Gastrocnemius medialis (tissue), 4 donors: ENCODE data around the gene KCNQ1. TPM values are rescaled to one million over a fixed set of nuclear protein-coding genes. Genes with fewer than 3 reads are reported as not detected.

Experiments used
- ATAC-seq, 2 donors: fragments of 150-250 bp; one replicate each; pipeline ENCODE4 v1.9.1; 2016
- DNase-seq, 2 donors: peaks; one replicate each; pipeline ENCODE4 v3.0.0-alpha.2; 2019
- H3K27ac ChIP-seq, 4 donors: fragments of 200-600 bp; sonication (generic); 1 replicate in 1 of 4; 2 replicates in 3 of 4; pipeline ENCODE4 v1.5.1; 2016 to 2018; ENCODE audit warnings: mild to moderate bottlenecking in 2 of 4, moderate library complexity in 1 of 4
- H3K27me3 ChIP-seq, 3 donors: fragments of 200-600 bp; sonication (generic) in 2 of 3; 1 replicate in 1 of 3; 2 replicates in 2 of 3; pipeline versions ENCODE4 v1.5.1 to v1.6.0; 2016 to 2019; ENCODE audit warnings: mild to moderate bottlenecking in 1 of 3, moderate library complexity in 1 of 3
- H3K36me3 ChIP-seq, 2 donors: fragments of 200-600 bp; sonication (generic) in 1 of 2; one replicate each; pipeline ENCODE4 v1.5.1; 2017 to 2018
- H3K4me1 ChIP-seq, 2 donors: fragments of 200-600 bp; sonication (generic) in 1 of 2; one replicate each; pipeline ENCODE4 v1.5.1; 2016 to 2017; ENCODE audit warnings: mild to moderate bottlenecking in 2 of 2
- H3K4me3 ChIP-seq, 4 donors: fragments of 200-600 bp; sonication (generic) in 3 of 4; 1 replicate in 1 of 4; 2 replicates in 3 of 4; pipeline ENCODE4 v1.5.1; 2016 to 2019; ENCODE audit warnings: mild to moderate bottlenecking in 2 of 4
- H3K9me3 ChIP-seq, 3 donors: fragments of 200-600 bp; sonication (generic) in 2 of 3; 1 replicate in 1 of 3; 2 replicates in 2 of 3; pipeline ENCODE4 v1.5.1; 2016 to 2019
- CTCF ChIP-seq, 5 experiments: fragments of 450-650 bp in 3 of 5; fragments of 200-600 bp in 2 of 5; sonication (generic) in 2 of 5; IDR thresholded peaks in 4 of 5; conservative IDR thresholded peaks in 1 of 5; 1 replicate in 4 of 5; 2 replicates in 1 of 5; pipeline ENCODE4 v1.5.1; 2016 to 2019; ENCODE audit warnings: antibody characterized with exemption in 5 of 5, mild to moderate bottlenecking in 3 of 5, moderate library complexity in 3 of 5
- POLR2A ChIP-seq, 2 donors: fragments of 450-650 bp; IDR thresholded peaks; one replicate each; pipeline ENCODE4 v1.6.1; 2017; ENCODE audit warnings: antibody characterized with exemption in 2 of 2, mild to moderate bottlenecking in 2 of 2, moderate library complexity in 2 of 2
- in situ Hi-C, 4 donors: fragments of 200-750 bp; cut with MboI; loops; one replicate each; pipeline versions ENCODE4 v1.15.0 to v1.8.0; 2017; ENCODE audit warnings: low sequenced_read_pairs in 4 of 4
- intact Hi-C: fragments of 100-400 bp; cut with DNase I; formaldehyde crosslinking; loops from one replicate; pipeline ENCODE4 v1.15.1; 2023; ENCODE audit warnings: low total_unique reads
- total RNA-seq, 4 donors: library from RNA; depleted of rRNA; stranded (reverse); fragments of >200 nt; gene quantifications; one replicate each; pipeline versions ENCODE4 v1.1.0 to v1.2.3, GENCODE V29; 2016

Gene KCNQ1
- total RNA-seq, 4 donors from 2014 or later, result 0.15 to 1.00 (median 0.67) TPM

DNA sequence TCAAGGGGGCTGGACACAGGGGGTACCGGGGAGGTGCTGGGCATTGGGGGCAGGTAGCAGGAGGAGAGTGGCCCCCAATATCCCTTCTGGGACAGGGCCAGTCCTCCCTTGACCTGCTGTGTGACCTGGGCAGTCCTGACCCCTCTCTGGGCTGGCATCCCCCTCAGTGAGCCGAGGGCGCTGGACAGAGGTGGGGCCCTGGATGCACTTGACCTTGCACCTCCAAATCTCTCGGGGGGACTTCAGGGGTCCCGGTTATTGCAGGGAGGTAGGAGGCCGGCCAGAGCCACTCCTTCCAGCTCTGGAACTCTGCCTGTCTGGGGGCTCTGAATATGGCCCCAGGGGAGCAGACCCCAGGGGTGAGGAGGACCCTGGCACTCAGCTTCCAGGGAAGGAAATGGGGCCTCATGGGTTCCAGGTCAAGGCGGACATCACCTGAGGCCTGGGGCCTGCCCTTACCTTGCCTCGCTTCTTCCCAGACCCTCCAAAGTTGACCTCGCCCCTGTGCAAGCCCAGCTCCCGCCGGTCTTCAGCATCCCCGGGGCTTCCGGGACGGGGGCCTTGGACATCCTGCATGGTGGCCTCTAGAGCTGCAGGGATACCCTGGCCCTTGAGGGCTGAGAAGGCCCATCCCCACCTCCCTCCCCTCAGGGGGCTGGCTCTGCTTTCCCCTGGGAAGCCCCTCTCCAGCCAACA is 22.2 kb upstream of the KCNQ1 start:
- no peaks in the 10 kb centered on the region for H3K36me3 ChIP-seq
- H3K27me3 ChIP-seq, result no peaks in the 10 kb centered on the region
- no peak for ATAC-seq
- TF ChIP-seq POLR2A (IDR thresholded peaks at IDR 0.05) (no peak), CTCF (IDR thresholded peaks at IDR 0.05 in 4 of 5, conservative IDR thresholded peaks at IDR 0.05 in 1 of 5) (no peak)
- H3K9me3 ChIP-seq, result no peaks in the 10 kb centered on the region
- H3K27ac ChIP-seq, result no peak overlapping the region
- no peak for DNase-seq
- in situ Hi-C loops (loop anchor here (10.0 to 25.0 kb wide), 6 partner anchors 108 to 472 kb away; no protein-coding TSS in a partner anchor), intact Hi-C loops (no loop called here)
- H3K4me3 ChIP-seq, result no peak overlapping the region
- no peaks in the 10 kb centered on the region for H3K4me1 ChIP-seq

GRCh38 chr11:2423157-2424025 is 21.4 kb upstream of the KCNQ1 start:
- in situ Hi-C loops, result loop anchor here (10.0 to 25.0 kb wide), 6 partner anchors 109 to 471 kb away; no protein-coding TSS in a partner anchor
- Histone ChIP-seq H3K4me1 (no peaks in the 10 kb centered on the region), H3K4me3 (no peak overlapping the region), H3K27me3 (no peaks in the 10 kb centered on the region), H3K9me3 (no peaks in the 10 kb centered on the region), H3K27ac (no peak overlapping the region), H3K36me3 (no peaks in the 10 kb centered on the region)
- no peak for ATAC-seq
- intact Hi-C loops, result no loop called here
- no peak for DNase-seq
- no peak for TF ChIP-seq CTCF (IDR thresholded peaks at IDR 0.05 in 4 of 5, conservative IDR thresholded peaks at IDR 0.05 in 1 of 5)

GRCh38 chr11:2424811-2425495 is 19.9 kb upstream of the KCNQ1 start:
- ATAC-seq (no peak), DNase-seq (no peak)
- no peaks in the 10 kb centered on the region for H3K9me3 ChIP-seq
- H3K4me3 ChIP-seq, result no peak overlapping the region
- no peak overlapping the region for H3K27ac ChIP-seq
- H3K4me1 ChIP-seq, result no peaks in the 10 kb centered on the region
- in situ Hi-C loops (loop anchor here (5.0 to 25.0 kb wide), 9 partner anchors 107 to 470 kb away; partner anchors contain the start of gene CDKN1C (in 1 of the 4)), intact Hi-C loops (no loop called here)
- no peaks in the 10 kb centered on the region for H3K27me3 ChIP-seq
- no peak for TF ChIP-seq POLR2A (IDR thresholded peaks at IDR 0.05)
- no peak for TF ChIP-seq CTCF (IDR thresholded peaks at IDR 0.05 in 4 of 5, conservative IDR thresholded peaks at IDR 0.05 in 1 of 5)
- no peaks in the 10 kb centered on the region for H3K36me3 ChIP-seq

DNA sequence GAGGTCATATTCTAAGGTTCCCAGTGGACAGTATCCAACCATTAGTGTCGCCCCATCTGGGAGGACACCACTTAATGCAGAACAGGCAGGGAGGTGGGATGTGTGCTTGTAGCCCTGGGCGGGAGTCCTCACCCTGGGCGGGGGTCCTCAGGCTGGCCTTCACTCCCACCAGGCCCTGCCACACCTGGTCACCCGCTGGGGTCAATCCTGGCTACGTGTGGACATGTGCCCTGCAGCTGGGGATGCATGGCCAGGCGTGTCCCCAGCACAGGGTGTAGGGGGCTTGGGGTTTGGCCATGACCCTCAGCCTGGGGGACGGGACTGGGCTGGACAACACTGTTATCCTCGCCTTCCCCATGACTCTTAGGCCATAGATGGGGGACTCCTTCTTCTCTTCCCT is 19.3 kb upstream of the KCNQ1 start:
- no peaks in the 10 kb centered on the region for H3K4me1 ChIP-seq
- no peaks in the 10 kb centered on the region for H3K9me3 ChIP-seq
- H3K27me3 ChIP-seq, result no peaks in the 10 kb centered on the region
- DNase-seq (no peak), ATAC-seq (no peak)
- H3K4me3 ChIP-seq, result no peak overlapping the region
- no peak for TF ChIP-seq CTCF (IDR thresholded peaks at IDR 0.05 in 4 of 5, conservative IDR thresholded peaks at IDR 0.05 in 1 of 5)
- no peak for TF ChIP-seq POLR2A (IDR thresholded peaks at IDR 0.05)
- intact Hi-C loops (no loop called here), in situ Hi-C loops (loop anchor here (5.0 to 25.0 kb wide), 9 partner anchors 107 to 469 kb away; partner anchors contain the start of gene CDKN1C (in 1 of the 4))
- H3K36me3 ChIP-seq, result no peaks in the 10 kb centered on the region
- no peak overlapping the region for H3K27ac ChIP-seq
